HepG2 (cell line): ENCODE data around the gene PCIF1. TPM values are rescaled to one million over a fixed set of nuclear protein-coding genes. Genes with fewer than 3 reads are reported as not detected.

Experiments used
- AGO2 ChIP-seq: fragments of 200-400 bp; formaldehyde crosslinking; optimal IDR thresholded peaks from 2 replicates; pipeline ENCODE3; 2017; ENCODE audit warnings: mild to moderate bottlenecking, low read depth, low read length, moderate library complexity
- AHDC1 ChIP-seq: sonication (generic); formaldehyde crosslinking; IDR thresholded peaks from 2 replicates; pipeline ENCODE4 v1.5.1; 2020; ENCODE audit warnings: mild to moderate bottlenecking, missing genetic modification reagents, borderline replicate concordance
- HNF4G ChIP-seq, 2 experiments: sonication (generic) in 1 of 2; formaldehyde crosslinking in 1 of 2; IDR thresholded peaks; 2 replicates each; pipeline versions ENCODE4 v1.4.0 to v1.6.1; 2011 to 2020; ENCODE audit warnings: borderline replicate concordance in 2 of 2, low read depth in 2 of 2, mild to moderate bottlenecking in 2 of 2, low read length in 1 of 2, missing genetic modification reagents in 1 of 2, moderate library complexity in 1 of 2
- NFRKB ChIP-seq: fragments of 450-650 bp; IDR thresholded peaks from 2 replicates; pipeline ENCODE4 v1.6.1; 2017
- ONECUT2 ChIP-seq: sonication (generic); formaldehyde crosslinking; IDR thresholded peaks from 2 replicates; pipeline ENCODE4 v1.4.0; 2020; ENCODE audit warnings: missing genetic modification reagents
- RORA ChIP-seq: sonication (generic); formaldehyde crosslinking; IDR thresholded peaks from 2 replicates; pipeline ENCODE4 v1.5.0; 2020; ENCODE audit warnings: mild to moderate bottlenecking, missing genetic modification reagents, moderate library complexity
- ZFP36L2 ChIP-seq: sonication (generic); formaldehyde crosslinking; IDR thresholded peaks from 2 replicates; pipeline ENCODE4 v1.4.0; 2020; ENCODE audit warnings: missing genetic modification reagents
- ZNF12 ChIP-seq: sonication (generic); formaldehyde crosslinking; IDR thresholded peaks from 2 replicates; pipeline ENCODE4 v1.5.0; 2020; ENCODE audit warnings: missing genetic modification reagents
- ZNF3 ChIP-seq: IDR thresholded peaks from 2 replicates; pipeline ENCODE4 v1.7.0; 2017; ENCODE audit warnings: inconsistent platforms
- ZNF451 ChIP-seq: sonication (generic); formaldehyde crosslinking; IDR thresholded peaks from 2 replicates; pipeline ENCODE4 v1.5.0; 2020; ENCODE audit warnings: mild to moderate bottlenecking, missing genetic modification reagents
- ZNF737 ChIP-seq: sonication (generic); formaldehyde crosslinking; IDR thresholded peaks from 2 replicates; pipeline ENCODE4 v1.5.0; 2020; ENCODE audit warnings: missing genetic modification reagents, mild to moderate bottlenecking, borderline replicate concordance
- ZNF782 ChIP-seq: sonication (generic); formaldehyde crosslinking; IDR thresholded peaks from 2 replicates; pipeline ENCODE4 v1.4.0; 2020; ENCODE audit warnings: missing genetic modification reagents, mild to moderate bottlenecking, borderline replicate concordance
- ZNF784 ChIP-seq: sonication (generic); formaldehyde crosslinking; IDR thresholded peaks from 2 replicates; pipeline ENCODE4 v1.5.1; 2020; ENCODE audit warnings: missing genetic modification reagents, mild to moderate bottlenecking, borderline replicate concordance
- ZNF792 ChIP-seq: IDR thresholded peaks from 2 replicates; pipeline ENCODE4 v1.6.1; 2016
- ZNF850 ChIP-seq: sonication (generic); formaldehyde crosslinking; conservative IDR thresholded peaks from 2 replicates; pipeline ENCODE4 v1.9.0; 2021; ENCODE audit warnings: mild to moderate bottlenecking, missing genetic modification reagents
- polyA plus RNA-seq, 8 experiments: library from polyadenylated mRNA; depleted of rRNA in 3 of 8; stranded (reverse) in 7 of 8; unstranded in 1 of 8; fragments of >200 nt; fragmentation: Illumina TruSeq in 4 of 8; extraction: Trizol in 4 of 8; gene quantifications; 2 replicates each; pipeline versions ENCODE4 v1.2.1 to v1.2.3, GENCODE V29; 2011 to 2016; ENCODE audit warnings: low read depth in 4 of 8, missing spikeins in 1 of 8, mixed read lengths in 1 of 8; ENCODE audit not compliant: insufficient read depth in 1 of 8
- total RNA-seq, 5 experiments: library from RNA; depleted of rRNA; stranded (reverse); fragments of >200 nt; fragmentation: Illumina TruSeq; extraction: Trizol; gene quantifications; 2 replicates each; pipeline ENCODE4 v1.2.3, GENCODE V29; 2016; ENCODE audit warnings: low read depth in 1 of 5
- TF ChIP-seq, protein P1 (sequence below): sonication (generic); formaldehyde crosslinking; IDR thresholded peaks from 2 replicates; pipeline ENCODE4 v1.8.0; 2022; ENCODE audit warnings: mild to moderate bottlenecking, missing genetic modification reagents, moderate library complexity
- TF ChIP-seq, protein P2 (sequence below): sonication (generic); formaldehyde crosslinking; IDR thresholded peaks from 2 replicates; pipeline ENCODE4 v1.5.1; 2020; ENCODE audit warnings: missing genetic modification reagents, mild to moderate bottlenecking, borderline replicate concordance
- TF ChIP-seq, protein P3 (sequence below): sonication (generic); formaldehyde crosslinking; IDR thresholded peaks from 2 replicates; pipeline ENCODE4 v1.4.0; 2020; ENCODE audit warnings: missing genetic modification reagents

Gene PCIF1
- total and polyA plus RNA-seq, 2 of the 13 experiments (the other 11 are each of a cell fraction or from before 2014, with no cell fraction given), result 20.9 to 24.4 TPM

DNA sequence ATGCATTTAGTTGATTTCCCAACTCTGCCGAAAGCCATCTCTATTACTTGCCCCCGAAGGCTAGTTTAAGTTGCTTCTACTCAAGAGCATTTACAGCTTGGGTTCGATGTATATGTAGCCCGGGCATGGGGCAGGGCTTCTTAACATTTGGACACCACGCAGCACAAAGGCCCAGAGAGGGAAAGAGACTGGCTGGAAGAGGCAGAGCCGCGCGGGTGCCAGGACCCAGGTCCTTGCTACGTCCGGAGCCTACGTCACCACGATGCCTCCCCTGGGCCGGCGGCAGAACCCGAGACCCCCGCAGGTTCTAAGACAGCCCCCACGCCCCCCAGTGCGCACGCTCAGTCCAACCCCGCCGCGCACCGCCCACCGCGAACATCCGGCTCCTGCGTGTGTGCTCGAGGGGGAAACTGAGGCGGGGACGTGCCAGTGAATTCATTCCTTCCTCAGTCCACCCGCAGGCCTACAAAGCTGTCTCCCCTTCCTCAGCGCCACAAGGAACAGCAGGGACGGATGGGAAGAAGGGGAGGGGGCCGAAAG, 367 bp upstream of the PCIF1 start (continued):
- TF ChIP-seq, protein P1, sequence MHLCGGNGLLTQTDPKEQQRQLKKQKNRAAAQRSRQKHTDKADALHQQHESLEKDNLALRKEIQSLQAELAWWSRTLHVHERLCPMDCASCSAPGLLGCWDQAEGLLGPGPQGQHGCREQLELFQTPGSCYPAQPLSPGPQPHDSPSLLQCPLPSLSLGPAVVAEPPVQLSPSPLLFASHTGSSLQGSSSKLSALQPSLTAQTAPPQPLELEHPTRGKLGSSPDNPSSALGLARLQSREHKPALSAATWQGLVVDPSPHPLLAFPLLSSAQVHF (CRISPR knock-in tag), result peak; percentile 94; the same call in 1 of the 2 replicates
- TF ChIP-seq ZNF792 (CRISPR knock-in tag) (no peak), ZNF451 (CRISPR knock-in tag) (no peak), ZNF782 (CRISPR knock-in tag) (no peak), HNF4G (IDR thresholded peaks at IDR 0.05; ENCODE audit: borderline replicate concordance, low read depth, low read length) (no peak), HNF4G (CRISPR knock-in tag; IDR thresholded peaks at IDR 0.05; ENCODE audit: borderline replicate concordance, low read depth) (no peak), ONECUT2 (CRISPR knock-in tag) (no peak), ZNF3 (CRISPR knock-in tag) (no peak), AGO2 (no peak), RORA (no peak), AHDC1 (CRISPR knock-in tag) (no peak; the same call in 1 of the 2 replicates), ZNF850 (CRISPR knock-in tag) (peak; percentile 80), ZFP36L2 (no peak), ZNF784 (CRISPR knock-in tag) (peak; percentile 41), ZNF737 (no peak), NFRKB (no peak), ZNF12 (CRISPR knock-in tag) (no peak)
- TF ChIP-seq, protein P2, sequence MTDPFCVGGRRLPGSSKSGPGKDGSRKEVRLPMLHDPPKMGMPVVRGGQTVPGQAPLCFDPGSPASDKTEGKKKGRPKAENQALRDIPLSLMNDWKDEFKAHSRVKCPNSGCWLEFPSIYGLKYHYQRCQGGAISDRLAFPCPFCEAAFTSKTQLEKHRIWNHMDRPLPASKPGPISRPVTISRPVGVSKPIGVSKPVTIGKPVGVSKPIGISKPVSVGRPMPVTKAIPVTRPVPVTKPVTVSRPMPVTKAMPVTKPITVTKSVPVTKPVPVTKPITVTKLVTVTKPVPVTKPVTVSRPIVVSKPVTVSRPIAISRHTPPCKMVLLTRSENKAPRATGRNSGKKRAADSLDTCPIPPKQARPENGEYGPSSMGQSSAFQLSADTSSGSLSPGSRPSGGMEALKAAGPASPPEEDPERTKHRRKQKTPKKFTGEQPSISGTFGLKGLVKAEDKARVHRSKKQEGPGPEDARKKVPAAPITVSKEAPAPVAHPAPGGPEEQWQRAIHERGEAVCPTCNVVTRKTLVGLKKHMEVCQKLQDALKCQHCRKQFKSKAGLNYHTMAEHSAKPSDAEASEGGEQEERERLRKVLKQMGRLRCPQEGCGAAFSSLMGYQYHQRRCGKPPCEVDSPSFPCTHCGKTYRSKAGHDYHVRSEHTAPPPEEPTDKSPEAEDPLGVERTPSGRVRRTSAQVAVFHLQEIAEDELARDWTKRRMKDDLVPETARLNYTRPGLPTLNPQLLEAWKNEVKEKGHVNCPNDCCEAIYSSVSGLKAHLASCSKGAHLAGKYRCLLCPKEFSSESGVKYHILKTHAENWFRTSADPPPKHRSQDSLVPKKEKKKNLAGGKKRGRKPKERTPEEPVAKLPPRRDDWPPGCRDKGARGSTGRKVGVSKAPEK (CRISPR knock-in tag), result peak; percentile 4; the same call in 1 of the 2 replicates
- TF ChIP-seq, protein P3, sequence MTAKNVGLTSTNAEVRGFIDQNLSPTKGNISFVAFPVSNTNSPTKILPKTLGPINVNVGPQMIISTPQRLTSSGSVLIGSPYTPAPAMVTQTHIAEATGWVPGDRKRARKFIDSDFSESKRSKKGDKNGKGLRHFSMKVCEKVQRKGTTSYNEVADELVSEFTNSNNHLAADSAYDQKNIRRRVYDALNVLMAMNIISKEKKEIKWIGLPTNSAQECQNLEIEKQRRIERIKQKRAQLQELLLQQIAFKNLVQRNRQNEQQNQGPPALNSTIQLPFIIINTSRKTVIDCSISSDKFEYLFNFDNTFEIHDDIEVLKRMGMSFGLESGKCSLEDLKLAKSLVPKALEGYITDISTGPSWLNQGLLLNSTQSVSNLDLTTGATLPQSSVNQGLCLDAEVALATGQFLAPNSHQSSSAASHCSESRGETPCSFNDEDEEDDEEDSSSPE, result no peak; the same call in 1 of the 2 replicates
